ENCODE data around the gene CHAD. TPM values are rescaled to one million over a fixed set of nuclear protein-coding genes. Genes with fewer than 3 reads are reported as not detected.

The CHAD gene
- total RNA-seq, 4 donors from 2014 or later: not detected

GRCh38 chr17:50482516-50482915, 13.8 kb upstream of the CHAD start:
- no peaks in the 10 kb centered on the region for H3K27me3 ChIP-seq
- H3K4me3 ChIP-seq: no peak overlapping the region
- H3K27ac ChIP-seq: peak overlapping the region; percentile 62 to 82 (median 76)
- no peak for TF ChIP-seq POLR2A (IDR thresholded peaks at IDR 0.05)
- TF ChIP-seq POLR2AphosphoS5 (IDR thresholded peaks at IDR 0.05): peak; percentile 96
- peak; percentile 67 to 94 (median 89) for TF ChIP-seq CTCF (IDR thresholded peaks at IDR 0.05)
- no peaks in the 10 kb centered on the region for H3K9me3 ChIP-seq
- 0% methylated on average over 2 of the region's 7 CpGs; no CpG with 5 or more reads in 1 of the 2 donors for WGBS, 2 donors (ENCODE audit: low coverage in 1 of 2)
- peaks cover 0 to 52% (median 8%) of the 10 kb centered on the region in 3 donors for H3K4me1 ChIP-seq
- peak; percentile 86 for ATAC-seq
- H3K36me3 ChIP-seq: peaks cover 0 to 52% of the 10 kb centered on the region in 2 donors

DNA sequence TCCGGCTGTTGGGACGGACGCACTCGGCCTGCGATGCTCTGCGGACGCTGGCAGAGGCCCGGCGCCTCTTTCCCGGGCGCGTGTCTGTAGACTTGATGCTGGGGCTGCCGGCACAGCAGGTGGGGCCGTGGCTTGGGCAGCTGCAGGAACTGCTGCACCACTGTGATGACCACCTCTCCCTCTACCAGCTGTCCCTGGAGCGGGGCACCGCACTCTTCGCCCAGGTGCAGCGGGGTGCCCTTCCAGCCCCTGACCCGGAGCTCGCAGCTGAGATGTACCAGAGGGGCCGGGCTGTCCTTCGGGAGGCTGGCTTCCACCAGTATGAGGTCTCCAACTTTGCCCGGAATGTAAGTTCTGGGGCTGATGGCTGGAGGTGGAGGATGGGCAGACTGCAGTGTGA, 13.4 kb upstream of the CHAD start:
- H3K27me3 ChIP-seq: peaks cover 3% of the 10 kb centered on the region
- H3K9me3 ChIP-seq: no peaks in the 10 kb centered on the region
- H3K27ac ChIP-seq: peak overlapping the region in 3 of 4 donors; percentile 70 to 82 (median 81)
- TF ChIP-seq CTCF (IDR thresholded peaks at IDR 0.05) (no peak), POLR2A (IDR thresholded peaks at IDR 0.05) (no peak), EP300 (IDR thresholded peaks at IDR 0.05) (no peak), POLR2AphosphoS5 (IDR thresholded peaks at IDR 0.05) (no peak)
- peaks cover 0 to 48% of the 10 kb centered on the region in 2 donors for H3K36me3 ChIP-seq
- WGBS, 2 donors (ENCODE audit: low coverage in 1 of 2): 63% methylated on average over 7 of the region's 23 CpGs; no CpG with 5 or more reads in 1 of the 2 donors
- H3K4me1 ChIP-seq: peaks cover 0 to 52% (median 8%) of the 10 kb centered on the region in 3 donors
- ATAC-seq: no peak
- H3K4me3 ChIP-seq: no peak overlapping the region

- peak overlapping the region in 2 of 4 donors; percentile 81 to 82 for H3K27ac ChIP-seq
These were observed 13.0 kb upstream of the CHAD start for GRCh38 chr17:50481648-50482047.

DNA sequence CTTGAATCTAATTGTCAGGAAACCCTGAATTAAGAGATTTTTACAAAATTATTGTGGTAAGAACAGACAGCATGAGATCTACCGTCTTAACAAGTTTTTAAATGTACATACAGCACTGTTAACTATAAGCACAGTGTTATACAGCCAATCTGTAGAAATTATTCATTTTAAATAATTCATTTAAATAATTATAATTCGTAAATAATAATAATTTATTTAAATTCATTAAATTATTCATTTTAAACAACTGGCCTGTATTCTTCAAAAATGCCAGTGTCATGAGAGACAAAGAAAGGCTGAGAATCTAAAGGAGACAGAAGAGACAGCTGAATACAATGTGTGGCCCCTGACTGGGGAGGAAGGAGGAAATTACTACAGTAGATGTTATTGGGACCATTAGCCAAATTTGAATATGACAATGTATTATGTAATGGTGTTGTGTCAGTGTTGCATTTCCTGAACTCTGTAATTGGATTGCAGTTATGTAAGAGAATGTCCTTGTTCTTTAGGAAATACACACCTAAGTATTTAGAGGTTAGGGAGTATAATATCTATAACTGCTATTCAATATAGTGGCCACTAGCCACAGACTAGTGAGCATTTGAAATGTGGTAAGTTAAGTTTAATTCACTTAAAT, 12.3 kb upstream of the CHAD start:
- no peak overlapping the region for H3K27ac ChIP-seq
- 77 to 88% methylated on average over 2 of the region's 2 CpGs for WGBS, 2 donors (ENCODE audit: low coverage in 1 of 2)
- peaks cover 0 to 52% (median 8%) of the 10 kb centered on the region in 3 donors for H3K4me1 ChIP-seq

More at GRCh38 chr17:50481648-50482047, 13.0 kb upstream of the CHAD start:
- H3K36me3 ChIP-seq: peaks cover 0 to 43% of the 10 kb centered on the region in 2 donors
- H3K4me3 ChIP-seq: no peak overlapping the region
- WGBS, 2 donors (ENCODE audit: low coverage in 1 of 2): 69 to 81% methylated on average over 1 to 4 of the region's 4 CpGs
- peaks cover 0 to 52% (median 8%) of the 10 kb centered on the region in 3 donors for H3K4me1 ChIP-seq
- ATAC-seq: no peak
- TF ChIP-seq CTCF (IDR thresholded peaks at IDR 0.05): no peak
- no peak for TF ChIP-seq POLR2AphosphoS5 (IDR thresholded peaks at IDR 0.05)
- no peak for TF ChIP-seq EP300 (IDR thresholded peaks at IDR 0.05)
- TF ChIP-seq POLR2A (IDR thresholded peaks at IDR 0.05): no peak
- peaks cover 7% of the 10 kb centered on the region for H3K27me3 ChIP-seq
- no peaks in the 10 kb centered on the region for H3K9me3 ChIP-seq

More for the DNA sequence above, 12.3 kb upstream of the CHAD start:
- peaks cover 0 to 37% of the 10 kb centered on the region in 2 donors for H3K36me3 ChIP-seq
- TF ChIP-seq POLR2AphosphoS5 (IDR thresholded peaks at IDR 0.05): no peak
- no peak for TF ChIP-seq POLR2A (IDR thresholded peaks at IDR 0.05)
- no peak for TF ChIP-seq CTCF (IDR thresholded peaks at IDR 0.05)
- no peak for TF ChIP-seq EP300 (IDR thresholded peaks at IDR 0.05)
- ATAC-seq: no peak
- H3K27me3 ChIP-seq: peaks cover 14% of the 10 kb centered on the region
- no peak overlapping the region for H3K4me3 ChIP-seq
- no peaks in the 10 kb centered on the region for H3K9me3 ChIP-seq

Data from gastroesophageal sphincter (tissue), 4 donors.